GM06990 (cell line): ENCODE data around the gene ADPGK.

ENCODE experiments used
- DNase-seq: peaks from one replicate; pipeline ENCODE4 v3.0.0-alpha.2; 2011; ENCODE audit not compliant: insufficient read length; ENCODE audit errors: extremely low read depth
- H3K27me3 ChIP-seq: replicated peaks from 2 replicates; pipeline ENCODE4 v1.6.0; 2011; ENCODE audit warnings: low read length; ENCODE audit not compliant: control insufficient read depth, insufficient read depth
- H3K36me3 ChIP-seq: 2 replicates; pipeline ENCODE4 v1.5.1; 2011; ENCODE audit warnings: low read length; ENCODE audit not compliant: control insufficient read depth, insufficient read depth
- H3K4me3 ChIP-seq: replicated peaks from 2 replicates; pipeline ENCODE4 v1.5.1; 2011; ENCODE audit warnings: low read depth, mild to moderate bottlenecking, control low read depth, low read length
- TF ChIP-seq, protein P1 (sequence below): IDR thresholded peaks from 2 replicates; pipeline ENCODE4 v1.5.1; 2011; ENCODE audit warnings: low read length, control low read depth, mild to moderate bottlenecking, inconsistent platforms; ENCODE audit not compliant: insufficient read depth, poor library complexity, severe bottlenecking

Gene ADPGK

DNA sequence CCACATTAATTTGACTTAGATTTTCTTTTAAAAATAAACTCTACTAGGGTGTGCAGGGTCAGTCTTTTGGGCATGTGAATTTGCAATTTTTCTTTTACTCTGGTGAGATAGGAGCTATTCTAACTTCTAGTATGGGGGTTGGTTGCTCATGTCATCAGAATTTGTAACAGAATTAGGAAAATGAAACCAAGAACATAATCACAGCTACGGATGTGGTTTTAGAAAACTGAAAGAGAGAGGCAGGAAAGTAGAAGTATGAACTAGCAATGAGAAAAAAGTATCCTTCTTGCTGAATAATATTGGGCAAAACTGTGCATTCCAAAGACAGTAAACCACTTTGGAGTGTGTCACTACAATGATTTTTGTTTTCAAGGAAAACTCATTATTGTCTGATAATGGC lies 43.3 kb downstream of the ADPGK start:
- TF ChIP-seq, protein P1, sequence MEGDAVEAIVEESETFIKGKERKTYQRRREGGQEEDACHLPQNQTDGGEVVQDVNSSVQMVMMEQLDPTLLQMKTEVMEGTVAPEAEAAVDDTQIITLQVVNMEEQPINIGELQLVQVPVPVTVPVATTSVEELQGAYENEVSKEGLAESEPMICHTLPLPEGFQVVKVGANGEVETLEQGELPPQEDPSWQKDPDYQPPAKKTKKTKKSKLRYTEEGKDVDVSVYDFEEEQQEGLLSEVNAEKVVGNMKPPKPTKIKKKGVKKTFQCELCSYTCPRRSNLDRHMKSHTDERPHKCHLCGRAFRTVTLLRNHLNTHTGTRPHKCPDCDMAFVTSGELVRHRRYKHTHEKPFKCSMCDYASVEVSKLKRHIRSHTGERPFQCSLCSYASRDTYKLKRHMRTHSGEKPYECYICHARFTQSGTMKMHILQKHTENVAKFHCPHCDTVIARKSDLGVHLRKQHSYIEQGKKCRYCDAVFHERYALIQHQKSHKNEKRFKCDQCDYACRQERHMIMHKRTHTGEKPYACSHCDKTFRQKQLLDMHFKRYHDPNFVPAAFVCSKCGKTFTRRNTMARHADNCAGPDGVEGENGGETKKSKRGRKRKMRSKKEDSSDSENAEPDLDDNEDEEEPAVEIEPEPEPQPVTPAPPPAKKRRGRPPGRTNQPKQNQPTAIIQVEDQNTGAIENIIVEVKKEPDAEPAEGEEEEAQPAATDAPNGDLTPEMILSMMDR, result no peak
- peak; percentile 31 for DNase-seq
- peak overlapping the region; percentile 16; the same call in 1 of the 2 replicates for H3K4me3 ChIP-seq
- H3K36me3 ChIP-seq, result peaks cover 11% of the 10 kb centered on the region
- H3K27me3 ChIP-seq, result no peaks in the 10 kb centered on the region

DNA sequence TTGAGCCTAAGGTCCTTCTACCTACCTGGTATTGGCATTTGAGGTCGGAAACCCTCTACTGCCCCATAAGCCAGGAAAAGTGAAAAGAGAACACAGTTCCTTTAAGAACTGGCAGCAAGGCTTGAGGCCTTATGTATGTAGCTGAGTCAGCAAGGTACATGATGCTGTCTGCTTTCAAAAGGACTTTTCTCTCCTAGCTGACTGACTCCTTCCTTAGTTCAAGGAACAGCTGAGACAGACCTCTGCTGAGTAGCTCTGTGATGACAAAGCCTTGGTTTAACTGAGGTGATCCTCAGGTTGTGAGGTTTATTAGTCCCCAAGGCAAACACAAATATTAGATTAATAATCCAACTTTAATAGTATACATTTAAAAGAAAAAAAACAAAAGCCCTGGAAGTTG lies 45.8 kb downstream of the ADPGK start:
- H3K4me3 ChIP-seq, result no peak overlapping the region
- TF ChIP-seq, protein P1, result no peak
- DNase-seq, result no peak
- H3K36me3 ChIP-seq, result peaks cover 11% of the 10 kb centered on the region
- H3K27me3 ChIP-seq, result no peaks in the 10 kb centered on the region

DNA sequence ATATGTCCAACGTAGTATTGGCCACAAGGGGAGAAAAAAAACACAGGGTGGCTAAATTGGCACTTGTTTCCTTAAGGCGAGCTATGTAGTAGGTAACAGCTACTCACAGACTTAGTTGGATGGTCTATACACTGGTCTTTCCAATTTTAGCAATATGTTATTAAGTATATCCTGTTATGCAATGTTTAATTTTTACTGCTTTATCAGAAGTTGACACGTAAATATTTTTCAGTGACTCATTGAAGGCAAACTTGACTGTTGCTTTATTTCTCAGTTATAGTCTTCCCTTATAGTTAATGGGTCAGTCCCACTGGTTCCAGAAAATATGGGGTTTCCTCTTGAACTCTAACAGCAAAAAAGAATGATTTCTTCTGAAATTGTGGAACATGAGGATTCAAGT lies 46.5 kb downstream of the ADPGK start:
- Histone ChIP-seq H3K27me3 (no peaks in the 10 kb centered on the region), H3K36me3 (peaks cover 11% of the 10 kb centered on the region), H3K4me3 (no peak overlapping the region)
- TF ChIP-seq, protein P1, result no peak
- no peak for DNase-seq

DNA sequence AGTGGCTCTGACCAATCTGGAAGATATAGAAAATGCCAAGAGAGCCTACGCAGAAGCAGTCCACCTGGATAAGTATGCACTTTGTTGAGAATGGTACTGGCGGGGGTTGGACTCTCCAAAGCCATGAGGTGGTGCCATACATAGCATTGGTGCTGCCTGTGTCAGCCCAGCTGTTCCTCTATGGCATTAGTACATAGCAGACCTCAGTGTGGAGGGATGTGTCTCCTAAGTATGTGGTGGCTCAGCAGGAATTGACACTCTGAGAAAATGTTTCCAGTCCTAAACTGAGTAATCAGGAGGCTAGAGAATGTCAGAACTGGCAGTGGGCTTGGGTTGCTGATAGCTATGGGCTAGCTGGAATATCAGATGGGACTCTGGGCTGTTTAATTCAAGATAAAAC lies 48.4 kb downstream of the ADPGK start:
- TF ChIP-seq, protein P1, result no peak
- Histone ChIP-seq H3K36me3 (peaks cover 13% of the 10 kb centered on the region), H3K4me3 (no peak overlapping the region)

DNA sequence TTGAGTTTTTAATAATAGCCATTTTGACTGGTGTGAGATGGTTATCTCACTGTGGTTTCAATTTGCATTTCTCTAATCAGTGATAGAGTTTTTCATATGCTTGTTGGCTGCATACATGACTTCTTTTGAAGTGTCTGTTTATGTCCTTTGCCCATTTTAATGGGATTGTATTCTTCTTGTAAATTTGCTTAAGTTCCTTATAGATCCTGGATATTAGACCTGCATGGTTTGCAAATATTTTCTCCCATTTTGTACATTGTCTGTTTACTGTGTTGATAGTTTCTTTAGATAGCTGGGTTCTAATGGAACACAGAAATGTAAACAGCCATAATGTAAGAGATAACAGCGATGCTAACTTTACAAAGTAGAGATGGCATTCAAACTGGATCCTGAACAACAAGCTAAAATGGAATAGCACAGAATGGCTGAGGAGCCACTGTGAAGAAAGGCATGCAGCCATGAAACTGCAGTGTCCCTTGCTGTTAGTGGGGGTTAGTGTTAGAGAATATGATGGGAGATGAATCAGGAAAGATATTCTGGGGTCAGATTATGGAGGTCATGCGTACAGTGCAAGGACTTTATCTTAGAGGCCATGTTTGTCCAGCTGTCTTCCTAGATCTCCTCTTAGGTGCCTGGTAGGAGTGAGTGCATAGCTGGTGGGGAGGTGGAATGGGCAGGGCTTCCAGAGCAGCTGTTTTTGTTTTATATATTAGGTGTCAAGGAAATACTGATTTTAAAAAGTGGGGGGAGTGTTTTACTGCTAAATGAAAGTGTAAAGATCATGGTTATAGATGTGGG lies 49.4 kb downstream of the ADPGK start:
- Histone ChIP-seq H3K27me3 (no peaks in the 10 kb centered on the region), H3K36me3 (peaks cover 13% of the 10 kb centered on the region), H3K4me3 (no peak overlapping the region)
- DNase-seq, result no peak
- TF ChIP-seq, protein P1, result no peak

More for the DNA sequence above, 48.4 kb downstream of the ADPGK start:
- DNase-seq, result no peak
- H3K27me3 ChIP-seq, result no peaks in the 10 kb centered on the region
